Thyroid gland (tissue), 4 donors: Measurements from ENCODE around the gene SERINC1. TPM values are rescaled to one million over a fixed set of nuclear protein-coding genes. Genes with fewer than 3 reads are reported as not detected.
"Not testable (repeated sequence)": the region's sequence is repeated elsewhere in the genome, so short reads cannot be mapped to it uniquely, and the experiment has no call there.

Experiments used
- DNase-seq, 2 donors: peaks; one replicate each; pipeline ENCODE4 v3.0.0-alpha.2; 2019
- H3K27ac ChIP-seq, 3 donors: fragments of 200-600 bp; sonication (generic); 1 replicate in 2 of 3; 2 replicates in 1 of 3; pipeline ENCODE4 v1.5.1; 2016 to 2019; ENCODE audit warnings: mild to moderate bottlenecking in 1 of 3, moderate library complexity in 1 of 3
- H3K27me3 ChIP-seq: fragments of 200-600 bp; sonication (generic); one replicate; pipeline ENCODE4 v1.5.1; 2019
- H3K36me3 ChIP-seq, 2 donors: fragments of 200-600 bp; sonication (generic); one replicate each; pipeline ENCODE4 v1.5.1; 2016 to 2019
- H3K4me1 ChIP-seq, 2 donors: fragments of 200-600 bp; sonication (generic); one replicate each; pipeline ENCODE4 v1.5.1; 2017 to 2019
- H3K4me3 ChIP-seq, 3 donors: fragments of 200-600 bp; sonication (generic); replicated peaks in 1 of 3; 1 replicate in 2 of 3; 2 replicates in 1 of 3; pipeline ENCODE4 v1.5.1; 2016; ENCODE audit warnings: mild to moderate bottlenecking in 1 of 3
- H3K9me3 ChIP-seq: fragments of 200-600 bp; sonication (generic); one replicate; pipeline ENCODE4 v1.5.1; 2017
- POLR2A ChIP-seq, 2 donors: fragments of 450-650 bp; IDR thresholded peaks; one replicate each; pipeline ENCODE4 v1.6.1; 2017; ENCODE audit warnings: antibody characterized with exemption in 2 of 2, mild to moderate bottlenecking in 2 of 2, moderate library complexity in 1 of 2
- WGBS, 2 donors: methylation state at CpG; one replicate each; pipeline ENCODE4 v1.1.5; 2017; 5-methylcytosine and 5-hydroxymethylcytosine counted together
- intact Hi-C: fragments of 100-400 bp; cut with DNase I; formaldehyde crosslinking; loops from one replicate; pipeline ENCODE4 v1.15.1; 2023
- total RNA-seq, 4 donors: library from RNA; depleted of rRNA; stranded (reverse); fragments of >200 nt; gene quantifications; one replicate each; pipeline ENCODE4 v1.2.3, GENCODE V29; 2016
- TF ChIP-seq, protein P1 (sequence below), 6 experiments: fragments of 200-600 bp in 3 of 6; fragments of 450-650 bp in 3 of 6; sonication (generic) in 3 of 6; IDR thresholded peaks; one replicate each; pipeline ENCODE4 v1.5.1; 2016 to 2019; ENCODE audit warnings: antibody characterized with exemption in 6 of 6, mild to moderate bottlenecking in 2 of 6, inconsistent platforms in 1 of 6, moderate library complexity in 1 of 6

The SERINC1 gene
- total RNA-seq, 4 donors from 2014 or later, result 241 to 365 (median 292) TPM

DNA sequence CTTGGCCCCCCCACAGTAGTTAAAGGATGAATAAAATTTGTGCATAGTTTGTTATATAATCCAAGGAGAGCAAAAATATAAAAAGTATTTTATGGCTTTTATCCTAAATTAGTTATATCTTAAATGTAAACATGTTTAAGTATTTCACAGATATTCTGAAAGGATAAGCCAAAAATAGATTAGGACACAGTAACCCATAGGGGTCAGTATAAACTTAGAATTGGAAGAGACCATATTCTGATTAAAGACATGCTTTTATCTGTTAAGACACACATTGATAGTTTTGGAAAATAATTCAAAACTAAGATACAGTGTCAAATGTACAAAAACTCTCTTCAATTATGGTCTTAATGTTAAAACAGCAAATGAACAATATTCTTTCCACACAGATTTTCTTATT, 4.5 kb upstream of the SERINC1 start:
- Histone ChIP-seq H3K9me3 (no peaks in the 10 kb centered on the region), H3K27me3 (no peaks in the 10 kb centered on the region), H3K4me3 (no peak overlapping the region), H3K27ac (no peak overlapping the region), H3K36me3 (no peaks in the 10 kb centered on the region), H3K4me1 (peaks cover 3 to 5% of the 10 kb centered on the region in 2 donors)
- TF ChIP-seq, protein P1, sequence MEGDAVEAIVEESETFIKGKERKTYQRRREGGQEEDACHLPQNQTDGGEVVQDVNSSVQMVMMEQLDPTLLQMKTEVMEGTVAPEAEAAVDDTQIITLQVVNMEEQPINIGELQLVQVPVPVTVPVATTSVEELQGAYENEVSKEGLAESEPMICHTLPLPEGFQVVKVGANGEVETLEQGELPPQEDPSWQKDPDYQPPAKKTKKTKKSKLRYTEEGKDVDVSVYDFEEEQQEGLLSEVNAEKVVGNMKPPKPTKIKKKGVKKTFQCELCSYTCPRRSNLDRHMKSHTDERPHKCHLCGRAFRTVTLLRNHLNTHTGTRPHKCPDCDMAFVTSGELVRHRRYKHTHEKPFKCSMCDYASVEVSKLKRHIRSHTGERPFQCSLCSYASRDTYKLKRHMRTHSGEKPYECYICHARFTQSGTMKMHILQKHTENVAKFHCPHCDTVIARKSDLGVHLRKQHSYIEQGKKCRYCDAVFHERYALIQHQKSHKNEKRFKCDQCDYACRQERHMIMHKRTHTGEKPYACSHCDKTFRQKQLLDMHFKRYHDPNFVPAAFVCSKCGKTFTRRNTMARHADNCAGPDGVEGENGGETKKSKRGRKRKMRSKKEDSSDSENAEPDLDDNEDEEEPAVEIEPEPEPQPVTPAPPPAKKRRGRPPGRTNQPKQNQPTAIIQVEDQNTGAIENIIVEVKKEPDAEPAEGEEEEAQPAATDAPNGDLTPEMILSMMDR (IDR thresholded peaks at IDR 0.05), result peak in 2 of 6 experiments; percentile 35 to 38
- TF ChIP-seq POLR2A (IDR thresholded peaks at IDR 0.05), result no peak
- DNase-seq, result no peak
- intact Hi-C loops, result no loop called here

DNA sequence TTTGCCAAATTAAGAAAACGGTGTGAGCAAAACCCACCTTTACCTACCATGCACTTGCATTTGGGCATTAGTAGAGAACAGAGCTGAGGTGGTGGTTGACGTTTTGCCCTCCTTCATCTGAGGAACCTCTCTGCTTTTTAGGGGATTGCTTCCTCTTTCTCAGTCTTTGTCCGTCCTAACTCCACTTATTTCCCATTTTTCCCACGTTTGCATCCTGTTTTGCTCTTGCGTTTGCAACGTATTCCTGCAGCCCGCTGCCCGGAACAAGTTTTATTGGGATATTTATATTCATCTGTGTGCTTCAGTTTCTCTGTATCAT, 374 bp upstream of the SERINC1 start:
- H3K4me1 ChIP-seq, result peaks cover 19 to 26% of the 10 kb centered on the region in 2 donors
- intact Hi-C loops, result no loop called here
- no peaks in the 10 kb centered on the region for H3K27me3 ChIP-seq
- no peaks in the 10 kb centered on the region for H3K9me3 ChIP-seq
- TF ChIP-seq, protein P1 (IDR thresholded peaks at IDR 0.05), result no peak
- TF ChIP-seq POLR2A (IDR thresholded peaks at IDR 0.05), result no peak
- no peaks in the 10 kb centered on the region for H3K36me3 ChIP-seq
- peak overlapping the region; percentile 60 to 93 (median 84) for H3K4me3 ChIP-seq
- peak overlapping the region; percentile 92 to 94 (median 94) for H3K27ac ChIP-seq
- 4 to 6% methylated on average over 8 of the region's 8 CpGs for WGBS, 2 donors
- DNase-seq, result no peak

DNA sequence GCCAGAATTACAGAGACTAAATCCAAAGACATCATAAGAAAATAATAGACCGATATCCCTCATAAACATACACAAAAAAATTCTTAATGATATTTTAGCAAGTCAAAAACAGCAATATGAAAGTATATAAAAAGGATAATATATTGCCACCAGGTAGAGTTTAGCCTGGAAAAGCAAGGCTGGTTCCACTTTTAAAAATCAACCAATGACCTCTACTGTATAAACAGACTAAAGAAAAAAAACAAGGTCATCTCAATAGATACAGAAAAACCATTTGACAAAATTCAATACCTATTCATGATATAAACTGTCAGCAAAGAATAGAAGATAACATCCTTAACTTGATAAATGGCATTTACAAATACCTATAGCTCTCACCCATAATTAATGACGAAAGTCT, 9.7 kb downstream of the SERINC1 start:
- peaks cover 30 to 43% of the 10 kb centered on the region in 2 donors for H3K4me1 ChIP-seq
- 95 to 97% methylated on average over 2 of the region's 2 CpGs for WGBS, 2 donors
- no peak overlapping the region for H3K4me3 ChIP-seq

DNA sequence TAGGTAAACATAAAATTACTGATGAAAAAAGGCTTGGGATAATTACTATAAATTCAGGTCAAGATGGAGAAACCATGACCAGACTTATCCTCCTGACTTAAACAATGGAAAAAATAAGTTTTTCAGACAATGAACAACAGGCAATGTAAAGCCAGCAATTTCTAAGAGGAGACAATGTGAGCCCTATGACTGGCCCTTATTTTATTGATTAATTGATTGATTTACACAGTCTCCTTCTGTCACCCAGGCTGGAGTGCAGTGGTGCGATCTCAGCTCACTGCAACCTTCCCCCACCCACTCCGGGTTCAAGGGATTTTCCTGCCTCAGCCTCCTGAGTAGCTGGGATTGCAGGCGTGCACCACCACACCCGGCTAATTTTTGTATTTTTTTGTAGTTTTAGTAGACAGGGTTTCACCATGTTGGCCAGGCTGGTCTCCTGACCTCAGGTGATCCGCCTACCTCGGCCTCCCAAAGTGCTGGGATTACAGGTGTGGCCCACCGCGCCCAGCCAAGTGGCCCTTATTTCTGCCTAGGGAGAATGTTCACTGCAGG, 11.7 kb downstream of the SERINC1 start:
- not testable (repeated sequence) for DNase-seq, H3K4me3 ChIP-seq, H3K36me3 ChIP-seq, H3K27me3 ChIP-seq, H3K27ac ChIP-seq, H3K9me3 ChIP-seq
- WGBS, 2 donors, result 87 to 90% methylated on average over 8 of the region's 8 CpGs
- intact Hi-C loops, result loop anchor here (10.0 kb wide), 1 partner anchor 55 kb away; no protein-coding TSS in a partner anchor
- H3K4me1 ChIP-seq, result peaks cover 14 to 24% of the 10 kb centered on the region in 2 donors

More for the DNA sequence above, 9.7 kb downstream of the SERINC1 start:
- H3K9me3 ChIP-seq, result no peaks in the 10 kb centered on the region
- intact Hi-C loops, result no loop called here
- no peak overlapping the region for H3K27ac ChIP-seq
- peaks cover 0 to 3% of the 10 kb centered on the region in 2 donors for H3K36me3 ChIP-seq
- H3K27me3 ChIP-seq, result no peaks in the 10 kb centered on the region
- DNase-seq, result no peak
- TF ChIP-seq POLR2A (IDR thresholded peaks at IDR 0.05), result no peak
- TF ChIP-seq, protein P1 (IDR thresholded peaks at IDR 0.05), result no peak

DNA sequence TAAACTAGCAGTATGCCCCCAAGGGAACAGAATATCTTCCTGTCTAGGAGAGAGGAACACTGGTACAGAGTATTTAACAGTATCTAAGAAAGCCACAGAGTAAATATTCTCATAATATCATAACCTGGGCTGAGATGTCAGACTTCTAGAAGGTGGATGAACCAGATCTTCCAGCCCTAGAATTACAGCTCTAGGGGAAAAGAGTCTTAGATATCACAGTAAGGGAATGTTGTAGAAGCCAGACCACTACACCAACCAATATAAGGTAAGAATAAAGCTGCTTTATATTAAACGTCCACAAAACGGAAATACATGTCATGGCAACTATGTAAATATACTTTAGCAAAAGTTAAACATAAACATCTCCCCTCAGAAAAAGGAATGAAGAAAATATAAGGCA, 12.4 kb downstream of the SERINC1 start:
- Histone ChIP-seq H3K4me3 (no peak overlapping the region), H3K27ac (no peak overlapping the region), H3K36me3 (peaks cover 9 to 11% of the 10 kb centered on the region in 2 donors), H3K9me3 (no peaks in the 10 kb centered on the region), H3K27me3 (no peaks in the 10 kb centered on the region), H3K4me1 (peaks cover 10 to 18% of the 10 kb centered on the region in 2 donors)
- no peak for DNase-seq
- intact Hi-C loops, result loop anchor here (10.0 kb wide), 1 partner anchor 54 kb away; no protein-coding TSS in a partner anchor
- TF ChIP-seq, protein P1 (IDR thresholded peaks at IDR 0.05), result no peak
- TF ChIP-seq POLR2A (IDR thresholded peaks at IDR 0.05), result no peak
- WGBS, 2 donors, result 60 to 63% methylated on average over 2 of the region's 2 CpGs
